Naive thymus-derived CD4-positive, alpha-beta T cell (primary cell): Measurements from ENCODE around the gene C6orf163. TPM values are rescaled to one million over a fixed set of nuclear protein-coding genes. Genes with fewer than 3 reads are reported as not detected.

Source experiments
- ATAC-seq: fragments of 150-1000 bp; cut with Tn5 transposase; 2 replicates; pipeline ENCODE4 v1.10.0; 2021; ENCODE audit warnings: mild to moderate bottlenecking, moderate library complexity
- CTCF ChIA-PET: fragments of 350-600 bp; sonication (Branson Sonifier 250); formaldehyde crosslinking; loops from one replicate; lab custom pipeline; 2021; ENCODE audit warnings: antibody characterized with exemption; lab: Charles Lee
- POLR2A ChIA-PET: fragments of 350-600 bp; sonication (Branson Sonifier 250); formaldehyde crosslinking; loops from one replicate; lab custom pipeline; 2021; ENCODE audit warnings: antibody characterized with exemption, inconsistent platforms; lab: Charles Lee
- DNase-seq, 9 donors: peaks; one replicate each; pipeline versions ENCODE4 v3.0.0 to v3.0.0-alpha.2; 2020 to 2022; ENCODE audit warnings: mixed read lengths in 1 of 9
- H3K27ac ChIP-seq: one replicate; pipeline ENCODE4 v1.7.0; 2013; ENCODE audit warnings: mild to moderate bottlenecking, low read depth, low read length, moderate library complexity
- H3K27me3 ChIP-seq, 2 donors: one replicate each; pipeline ENCODE4 v1.7.0; 2013; ENCODE audit warnings: low read length in 2 of 2, mild to moderate bottlenecking in 2 of 2, moderate library complexity in 2 of 2; ENCODE audit not compliant: control insufficient read depth in 2 of 2, insufficient read depth in 2 of 2
- H3K36me3 ChIP-seq, 3 experiments: 1 replicate in 2 of 3; 2 replicates in 1 of 3; pipeline ENCODE4 v1.7.0; 2013; ENCODE audit warnings: low read length in 3 of 3, mild to moderate bottlenecking in 3 of 3, moderate library complexity in 1 of 3; ENCODE audit not compliant: insufficient read depth in 3 of 3, control insufficient read depth in 2 of 3
- H3K4me1 ChIP-seq, 2 donors: one replicate each; pipeline ENCODE4 v1.7.0; 2013; ENCODE audit warnings: low read length in 2 of 2, mild to moderate bottlenecking in 2 of 2, moderate library complexity in 1 of 2; ENCODE audit not compliant: control insufficient read depth in 2 of 2, insufficient read depth in 2 of 2
- H3K4me3 ChIP-seq: 2 replicates; pipeline ENCODE4 v1.7.0; 2013; ENCODE audit warnings: mild to moderate bottlenecking, low read length
- H3K9me3 ChIP-seq, 3 experiments: 1 replicate in 2 of 3; 2 replicates in 1 of 3; pipeline ENCODE4 v1.7.0; 2013; ENCODE audit warnings: low read length in 3 of 3; ENCODE audit not compliant: control insufficient read depth in 2 of 3
- H3K27ac Mint-ChIP-seq, 9 donors: one replicate each; pipeline ENCODE4 v1.8.0; 2020 to 2022; ENCODE audit warnings: mixed read lengths in 9 of 9, mild to moderate bottlenecking in 8 of 9, moderate library complexity in 5 of 9, inconsistent platforms in 2 of 9
- H3K27me3 Mint-ChIP-seq, 5 donors: one replicate each; pipeline ENCODE4 v1.8.0; 2021 to 2022; ENCODE audit warnings: mixed read lengths in 5 of 5, mild to moderate bottlenecking in 1 of 5
- H3K36me3 Mint-ChIP-seq, 5 donors: one replicate each; pipeline ENCODE4 v1.8.0; 2020 to 2022; ENCODE audit warnings: mixed read lengths in 5 of 5, mild to moderate bottlenecking in 3 of 5, inconsistent platforms in 1 of 5
- H3K4me1 Mint-ChIP-seq, 7 donors: one replicate each; pipeline ENCODE4 v1.8.0; 2020 to 2022; ENCODE audit warnings: mixed read lengths in 7 of 7, mild to moderate bottlenecking in 3 of 7, inconsistent platforms in 1 of 7
- H3K4me3 Mint-ChIP-seq, 10 donors: one replicate each; pipeline ENCODE4 v1.8.0; 2020 to 2022; ENCODE audit warnings: mild to moderate bottlenecking in 10 of 10, mixed read lengths in 10 of 10, moderate library complexity in 6 of 10, inconsistent platforms in 2 of 10
- H3K9me3 Mint-ChIP-seq, 11 donors: one replicate each; pipeline ENCODE4 v1.8.0; 2020 to 2022; ENCODE audit warnings: mixed read lengths in 11 of 11, mild to moderate bottlenecking in 4 of 11, inconsistent platforms in 1 of 11, moderate library complexity in 1 of 11
- intact Hi-C, 2 donors: fragments of 100-400 bp; cut with micrococcal nuclease; formaldehyde crosslinking; loops; one replicate each; pipeline ENCODE4 v1.15.1; 2023
- polyA plus RNA-seq, 2 donors: library from polyadenylated mRNA; unstranded; fragments of 300-500 nt; fragmentation: Illumina TruSeq; gene quantifications; one replicate each; pipeline ENCODE4 v1.2.3, GENCODE V29; 2021
- total RNA-seq, 6 experiments: library from RNA in 5 of 6; stranded (reverse) in 5 of 6; gene quantifications; 1 replicate in 5 of 6; 2 replicates in 1 of 6; pipeline ENCODE4 v1.2.3 and lab custom pipeline; 2021 to 2026

C6orf163 gene
- total and polyA plus RNA-seq, 7 experiments from 2014 or later = 0.65 to 6.9 (median 1.9) TPM

DNA sequence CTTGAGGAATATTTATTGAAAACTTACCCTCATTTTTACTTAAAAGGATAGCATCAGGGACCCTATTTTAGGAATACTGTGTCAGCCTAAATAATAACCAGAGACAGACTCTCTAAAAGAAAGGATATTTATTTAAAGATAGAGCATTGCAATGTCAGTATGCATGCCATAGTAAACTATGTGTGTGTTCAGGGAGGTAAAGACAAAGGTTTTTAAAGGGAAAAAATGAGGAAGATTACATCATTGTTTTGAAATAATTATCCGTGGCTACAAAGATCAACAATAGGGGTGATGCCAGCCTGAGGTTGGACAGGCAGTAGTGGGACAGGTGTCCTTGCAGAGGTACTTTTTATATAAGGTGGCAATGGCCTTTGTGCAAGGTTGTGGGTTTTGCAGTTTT is 39.4 kb downstream of the C6orf163 start:
- no peaks in the 10 kb centered on the region for H3K9me3 ChIP-seq
- Mint-ChIP-seq H3K27ac (peak overlapping the region in 1 of 9 donors; percentile 14), H3K4me3 (no peak overlapping the region), H3K36me3 (peaks cover 0 to 4% (median under 1%) of the 10 kb centered on the region in 5 donors), H3K27me3 (no peaks in the 10 kb centered on the region), H3K4me1 (no peaks in the 10 kb centered on the region), H3K9me3 (no peaks in the 10 kb centered on the region)
- CTCF ChIA-PET = no interaction called here
- H3K4me3 ChIP-seq = no peak overlapping the region
- intact Hi-C loops = no loop called here
- ATAC-seq (no peak), DNase-seq (no peak)
- H3K27ac ChIP-seq = no peak overlapping the region
- H3K4me1 ChIP-seq = no peaks in the 10 kb centered on the region
- no peaks in the 10 kb centered on the region for H3K27me3 ChIP-seq
- H3K36me3 ChIP-seq = no peaks in the 10 kb centered on the region
- POLR2A ChIA-PET = no interaction called here

DNA sequence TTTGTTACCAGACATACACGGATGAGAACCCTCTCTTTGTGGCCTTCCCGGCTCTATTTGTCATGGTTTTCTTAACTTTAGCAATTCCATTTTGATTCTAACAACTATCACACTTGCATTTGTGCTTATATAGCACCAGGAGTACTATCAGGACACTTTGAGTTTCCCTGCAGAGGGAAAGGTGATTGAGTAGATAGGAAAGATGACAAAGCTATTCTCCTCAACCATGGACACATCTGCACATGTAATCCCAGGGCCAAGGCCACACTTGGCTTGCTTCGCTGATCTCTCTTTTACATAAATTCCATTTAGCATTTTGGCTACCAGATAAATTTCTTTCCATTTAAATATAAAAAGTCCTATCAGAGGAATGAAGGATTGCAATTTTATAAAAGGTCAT is 39.8 kb downstream of the C6orf163 start:
- Mint-ChIP-seq H3K9me3 (no peaks in the 10 kb centered on the region), H3K27me3 (no peaks in the 10 kb centered on the region), H3K36me3 (peaks cover 0 to 4% (median 0%) of the 10 kb centered on the region in 5 donors), H3K4me1 (no peaks in the 10 kb centered on the region), H3K4me3 (no peak overlapping the region), H3K27ac (no peak overlapping the region)
- CTCF ChIA-PET = interaction anchor here (0.8 kb wide), 1 partner anchor 9 kb away, joined by 4 read pairs; no protein-coding TSS in a partner anchor
- Histone ChIP-seq H3K27ac (no peak overlapping the region), H3K9me3 (no peaks in the 10 kb centered on the region), H3K27me3 (no peaks in the 10 kb centered on the region), H3K4me1 (no peaks in the 10 kb centered on the region), H3K4me3 (no peak overlapping the region), H3K36me3 (no peaks in the 10 kb centered on the region)
- POLR2A ChIA-PET = no interaction called here
- no peak for ATAC-seq
- DNase-seq = no peak
- intact Hi-C loops = no loop called here

DNA sequence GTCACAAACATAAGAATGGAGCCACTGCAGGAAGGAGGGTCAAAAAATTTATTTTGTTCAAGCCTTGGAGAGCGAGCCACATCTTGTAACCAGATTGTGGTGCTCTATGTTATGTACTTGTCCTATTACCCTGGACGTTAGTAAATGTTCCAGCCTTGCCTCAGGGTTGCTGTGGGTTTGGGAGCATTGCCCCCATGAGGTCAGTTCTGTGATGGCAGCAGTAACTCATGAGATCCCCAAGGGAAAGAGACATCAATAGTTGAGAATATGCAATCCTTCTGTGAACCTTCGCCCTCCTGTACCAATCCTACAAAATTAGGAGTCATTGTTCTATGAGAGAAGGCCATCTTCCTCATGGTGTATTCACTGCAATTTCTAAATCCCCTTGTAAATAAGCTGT is 46.7 kb downstream of the C6orf163 start:
- H3K27me3 Mint-ChIP-seq = no peaks in the 10 kb centered on the region
- H3K27me3 ChIP-seq = no peaks in the 10 kb centered on the region
- CTCF ChIA-PET = no interaction called here
- H3K36me3 ChIP-seq = no peaks in the 10 kb centered on the region
- POLR2A ChIA-PET = no interaction called here
- ATAC-seq (no peak), DNase-seq (no peak)
- H3K4me3 Mint-ChIP-seq = no peak overlapping the region
- H3K4me1 Mint-ChIP-seq = peaks cover 0 to 3% (median 0%) of the 10 kb centered on the region in 7 donors
- H3K4me3 ChIP-seq = no peak overlapping the region
- intact Hi-C loops = loop anchor here (5.0 to 10.0 kb wide), 4 partner anchors 311 to 773 kb away; partner anchors contain the start of genes AKIRIN2 (in 1 of the 2) and CNR1 (in 1 of the 2)
- H3K36me3 Mint-ChIP-seq = no peaks in the 10 kb centered on the region
- H3K9me3 Mint-ChIP-seq = no peaks in the 10 kb centered on the region
- no peak overlapping the region for H3K27ac ChIP-seq
- H3K27ac Mint-ChIP-seq = peak overlapping the region in 1 of 9 donors; percentile 55
- H3K4me1 ChIP-seq = no peaks in the 10 kb centered on the region
- H3K9me3 ChIP-seq = no peaks in the 10 kb centered on the region

- Histone ChIP-seq H3K4me1 (no peaks in the 10 kb centered on the region), H3K27ac (no peak overlapping the region), H3K4me3 (no peak overlapping the region), H3K36me3 (no peaks in the 10 kb centered on the region), H3K27me3 (no peaks in the 10 kb centered on the region), H3K9me3 (no peaks in the 10 kb centered on the region)
- peak in 7 of 9 donors; percentile 43 to 63 (median 62) for DNase-seq
- no peaks in the 10 kb centered on the region for H3K27me3 Mint-ChIP-seq
- peak; percentile 96 for ATAC-seq
- CTCF ChIA-PET = interaction anchor here (0.6 to 2.5 kb wide), 11 partner anchors 8 to 1480 kb away, joined by 3 to 19 read pairs (median 4); partner anchors contain the start of gene CFAP206
- peaks cover 0 to 3% (median 0%) of the 10 kb centered on the region in 7 donors for H3K4me1 Mint-ChIP-seq
- POLR2A ChIA-PET = no interaction called here
- H3K9me3 Mint-ChIP-seq = no peaks in the 10 kb centered on the region
- no peak overlapping the region for H3K4me3 Mint-ChIP-seq
- H3K27ac Mint-ChIP-seq = no peak overlapping the region
- intact Hi-C loops = loop anchor here (1.0 to 10.0 kb wide), 14 partner anchors 14 to 1477 kb away; partner anchors contain the start of genes AKIRIN2 (in 1 of the 2), CFAP206 (in 1 of the 2), CNR1 (in 1 of the 2) and SLC35A1 (in 1 of the 2)
- H3K36me3 Mint-ChIP-seq = no peaks in the 10 kb centered on the region
Measured at GRCh38 chr6:87393026-87393622, 48.5 kb downstream of the C6orf163 start.

GRCh38 chr6:87395431-87395830 is 50.8 kb downstream of the C6orf163 start:
- H3K4me1 ChIP-seq = no peaks in the 10 kb centered on the region
- H3K4me3 ChIP-seq = no peak overlapping the region
- H3K27ac Mint-ChIP-seq = no peak overlapping the region
- ChIA-PET CTCF (no interaction called here), POLR2A (no interaction called here)
- H3K4me1 Mint-ChIP-seq = peaks cover 0 to 3% (median 0%) of the 10 kb centered on the region in 7 donors
- H3K27ac ChIP-seq = no peak overlapping the region
- H3K27me3 Mint-ChIP-seq = no peaks in the 10 kb centered on the region
- H3K36me3 Mint-ChIP-seq = peaks cover 0 to 6% (median 0%) of the 10 kb centered on the region in 5 donors
- intact Hi-C loops = loop anchor here (10.0 kb wide), 2 partner anchors 439 to 769 kb away; partner anchors contain the start of gene CNR1 (in 1 of the 2)
- ATAC-seq (no peak), DNase-seq (no peak)
- no peaks in the 10 kb centered on the region for H3K36me3 ChIP-seq
- no peak overlapping the region for H3K4me3 Mint-ChIP-seq
- H3K9me3 ChIP-seq = no peaks in the 10 kb centered on the region
- H3K9me3 Mint-ChIP-seq = no peaks in the 10 kb centered on the region
- H3K27me3 ChIP-seq = no peaks in the 10 kb centered on the region

GRCh38 chr6:87396595-87397392 is 52.2 kb downstream of the C6orf163 start:
- no peak overlapping the region for H3K4me3 Mint-ChIP-seq
- Histone ChIP-seq H3K9me3 (no peaks in the 10 kb centered on the region), H3K4me3 (no peak overlapping the region), H3K36me3 (no peaks in the 10 kb centered on the region), H3K27me3 (no peaks in the 10 kb centered on the region), H3K27ac (no peak overlapping the region), H3K4me1 (no peaks in the 10 kb centered on the region)
- DNase-seq (no peak), ATAC-seq (no peak)
- ChIA-PET CTCF (no interaction called here), POLR2A (no interaction called here)
- H3K36me3 Mint-ChIP-seq = peaks cover 0 to 6% (median 0%) of the 10 kb centered on the region in 5 donors
- no peak overlapping the region for H3K27ac Mint-ChIP-seq
- H3K27me3 Mint-ChIP-seq = no peaks in the 10 kb centered on the region
- no peaks in the 10 kb centered on the region for H3K9me3 Mint-ChIP-seq
- intact Hi-C loops = loop anchor here (10.0 kb wide), 2 partner anchors 438 to 768 kb away; partner anchors contain the start of gene CNR1 (in 1 of the 2)
- peaks cover 0 to 3% (median 0%) of the 10 kb centered on the region in 7 donors for H3K4me1 Mint-ChIP-seq
